ENCODE measurements around the gene CRYBG1.

DNA sequence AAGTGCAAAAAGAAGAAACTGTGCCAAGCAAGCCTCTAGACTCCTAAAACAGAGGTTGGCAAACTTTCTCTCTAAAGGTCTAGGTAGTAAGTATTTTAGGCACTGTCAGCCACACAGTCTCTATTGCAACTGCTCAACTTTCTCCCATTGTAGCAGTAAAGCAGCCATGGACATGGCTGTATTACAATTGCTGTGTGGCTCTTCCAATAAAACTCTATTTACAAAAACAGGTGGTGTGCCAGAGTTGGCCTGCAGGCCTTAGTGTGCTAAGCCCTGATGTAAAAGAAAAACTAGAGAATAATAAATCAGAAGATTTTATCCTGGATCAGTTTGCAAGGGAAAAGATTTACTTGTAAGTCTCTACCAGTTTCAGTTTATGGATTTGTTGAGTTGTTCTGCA, 74.0 kb downstream of the CRYBG1 start:
- TF ChIP-seq POLR2A (IDR thresholded peaks at IDR 0.05; ENCODE audit: low read length): no peak
- no peak for TF ChIP-seq CTCF (IDR thresholded peaks at IDR 0.05)
- no peak for TF ChIP-seq MAZ (IDR thresholded peaks at IDR 0.05; ENCODE audit: borderline replicate concordance, low read depth, low read length)
- TF ChIP-seq HDAC2 (IDR thresholded peaks at IDR 0.05): no peak
- TF ChIP-seq POLR2AphosphoS2 (conservative IDR thresholded peaks at IDR 0.05; ENCODE audit: low read length): no peak
- TF ChIP-seq RCOR1 (IDR thresholded peaks at IDR 0.05; ENCODE audit: low read depth, low read length): no peak
- TF ChIP-seq REST (IDR thresholded peaks at IDR 0.05): no peak

Data from A549 (cell line).